Liver (tissue), 9 donors: Measurements from ENCODE around the gene CNIH3. TPM values are rescaled to one million over a fixed set of nuclear protein-coding genes. Genes with fewer than 3 reads are reported as not detected.

Experiments
- DNase-seq: peaks from one replicate; pipeline ENCODE4 v3.0.0-alpha.2; 2017; ENCODE audit warnings: low spot score
- H3K27ac ChIP-seq, 2 donors: one replicate each; pipeline ENCODE4 v1.7.0; 2013; ENCODE audit warnings: inconsistent platforms in 2 of 2, low read length in 2 of 2, control low read depth in 1 of 2, low read depth in 1 of 2, mild to moderate bottlenecking in 1 of 2
- H3K27me3 ChIP-seq, 4 donors: one replicate each; pipeline versions ENCODE4 v1.6.1 to v1.7.0; 2013; ENCODE audit warnings: low read length in 3 of 4, inconsistent platforms in 1 of 4, mild to moderate bottlenecking in 1 of 4, moderate library complexity in 1 of 4; ENCODE audit not compliant: control insufficient read depth in 4 of 4, insufficient read depth in 4 of 4
- H3K36me3 ChIP-seq, 4 donors: one replicate each; pipeline versions ENCODE4 v1.6.1 to v1.7.0; 2013; ENCODE audit warnings: low read length in 3 of 4, mild to moderate bottlenecking in 3 of 4, low read depth in 1 of 4, moderate library complexity in 1 of 4; ENCODE audit not compliant: control insufficient read depth in 4 of 4, insufficient read depth in 3 of 4
- H3K4me1 ChIP-seq, 4 donors: one replicate each; pipeline versions ENCODE4 v1.6.1 to v1.7.0; 2013; ENCODE audit warnings: low read length in 3 of 4, mild to moderate bottlenecking in 3 of 4, moderate library complexity in 1 of 4; ENCODE audit not compliant: control insufficient read depth in 4 of 4, insufficient read depth in 4 of 4
- H3K4me3 ChIP-seq, 3 donors: one replicate each; pipeline versions ENCODE4 v1.6.1 to v1.7.0; 2013; ENCODE audit warnings: low read length in 3 of 3, control low read depth in 1 of 3, low read depth in 1 of 3, mild to moderate bottlenecking in 1 of 3
- H3K9ac ChIP-seq, 2 donors: one replicate each; pipeline ENCODE4 v1.7.0; 2013; ENCODE audit warnings: low read length in 2 of 2, mild to moderate bottlenecking in 2 of 2, moderate library complexity in 2 of 2, control low read depth in 1 of 2, low read depth in 1 of 2
- H3K9me3 ChIP-seq, 4 donors: one replicate each; pipeline versions ENCODE4 v1.6.1 to v1.7.0; 2013; ENCODE audit warnings: low read length in 3 of 4; ENCODE audit not compliant: control insufficient read depth in 4 of 4
- EGR1 ChIP-seq, 2 donors: IDR thresholded peaks; 2 replicates each; pipeline ENCODE4 v1.6.1; 2016 to 2018; ENCODE audit warnings: antibody characterized with exemption in 2 of 2, low read depth in 2 of 2
- FOXA1 ChIP-seq: IDR thresholded peaks from 2 replicates; pipeline ENCODE4 v1.6.1; 2016; ENCODE audit warnings: antibody characterized with exemption
- GABPA ChIP-seq, 2 donors: IDR thresholded peaks in 1 of 2; conservative IDR thresholded peaks in 1 of 2; 2 replicates each; pipeline ENCODE4 v1.6.1; 2016; ENCODE audit warnings: antibody characterized with exemption in 2 of 2, mild to moderate bottlenecking in 1 of 2, moderate library complexity in 1 of 2
- HNF4G ChIP-seq: IDR thresholded peaks from 2 replicates; pipeline ENCODE4 v1.6.1; 2016; ENCODE audit warnings: antibody characterized with exemption
- NR2F2 ChIP-seq: IDR thresholded peaks from 2 replicates; pipeline ENCODE4 v1.6.1; 2016; ENCODE audit warnings: antibody characterized with exemption
- RAD21 ChIP-seq, 2 donors: IDR thresholded peaks; 2 replicates each; pipeline ENCODE4 v1.6.1; 2016; ENCODE audit warnings: antibody characterized with exemption in 2 of 2, mild to moderate bottlenecking in 2 of 2
- RXRA ChIP-seq, 2 donors: IDR thresholded peaks; 2 replicates each; pipeline ENCODE4 v1.6.1; 2017 to 2018; ENCODE audit warnings: antibody characterized with exemption in 2 of 2, mild to moderate bottlenecking in 1 of 2
- SP1 ChIP-seq: IDR thresholded peaks from 2 replicates; pipeline ENCODE4 v1.6.1; 2018; ENCODE audit warnings: antibody characterized with exemption, mild to moderate bottlenecking
- TAF1 ChIP-seq: conservative IDR thresholded peaks from 2 replicates; pipeline ENCODE4 v1.6.1; 2016; ENCODE audit warnings: antibody characterized with exemption, mild to moderate bottlenecking
- YY1 ChIP-seq: IDR thresholded peaks from 2 replicates; pipeline ENCODE4 v1.6.1; 2016; ENCODE audit warnings: antibody characterized with exemption, mild to moderate bottlenecking
- WGBS: extraction: QIAGEN DNeasy Blood & Tissue Kit; methylation state at CpG from one replicate; pipeline ENCODE4 v1.1.7; 2013; 5-methylcytosine and 5-hydroxymethylcytosine counted together
- polyA plus RNA-seq, 2 donors: library from polyadenylated mRNA; stranded (reverse) in 1 of 2; unstranded in 1 of 2; fragments of 200-250 nt in 1 of 2; fragments of >200 nt in 1 of 2; fragmentation: Nextera tagmentation in 1 of 2; extraction: Ambion mirVana in 1 of 2; gene quantifications; one replicate each; pipeline versions ENCODE4 v1.2.1 to v1.2.3, GENCODE V29; 2013 to 2015
- total RNA-seq, 2 donors: library from RNA; depleted of rRNA; stranded (reverse); fragments of >200 nt; gene quantifications; one replicate each; pipeline ENCODE4 v1.2.3, GENCODE V29; 2014
- TF ChIP-seq, protein P1 (sequence below): IDR thresholded peaks from 2 replicates; pipeline ENCODE4 v1.6.1; 2016; ENCODE audit warnings: antibody characterized with exemption, mild to moderate bottlenecking
- TF ChIP-seq, protein P2 (sequence below): fragments of 150-350 bp; IDR thresholded peaks from 2 replicates; pipeline ENCODE4 v1.5.1; 2017; ENCODE audit warnings: improper control_type of control experiment, low read depth, low read length; ENCODE audit not compliant: missing input control
- TF ChIP-seq, protein P3 (sequence below): IDR thresholded peaks from 2 replicates; pipeline ENCODE4 v1.6.1; 2016; ENCODE audit warnings: antibody characterized with exemption
- donor health status: healthy.
- donor health status: healthy.
- donor health status: healthy.
- donor health status: healthy.
- donor health status: healthy.

The CNIH3 gene
- total and polyA plus RNA-seq, 4 donors: 0.39 to 1.0 (median 0.93) TPM

DNA sequence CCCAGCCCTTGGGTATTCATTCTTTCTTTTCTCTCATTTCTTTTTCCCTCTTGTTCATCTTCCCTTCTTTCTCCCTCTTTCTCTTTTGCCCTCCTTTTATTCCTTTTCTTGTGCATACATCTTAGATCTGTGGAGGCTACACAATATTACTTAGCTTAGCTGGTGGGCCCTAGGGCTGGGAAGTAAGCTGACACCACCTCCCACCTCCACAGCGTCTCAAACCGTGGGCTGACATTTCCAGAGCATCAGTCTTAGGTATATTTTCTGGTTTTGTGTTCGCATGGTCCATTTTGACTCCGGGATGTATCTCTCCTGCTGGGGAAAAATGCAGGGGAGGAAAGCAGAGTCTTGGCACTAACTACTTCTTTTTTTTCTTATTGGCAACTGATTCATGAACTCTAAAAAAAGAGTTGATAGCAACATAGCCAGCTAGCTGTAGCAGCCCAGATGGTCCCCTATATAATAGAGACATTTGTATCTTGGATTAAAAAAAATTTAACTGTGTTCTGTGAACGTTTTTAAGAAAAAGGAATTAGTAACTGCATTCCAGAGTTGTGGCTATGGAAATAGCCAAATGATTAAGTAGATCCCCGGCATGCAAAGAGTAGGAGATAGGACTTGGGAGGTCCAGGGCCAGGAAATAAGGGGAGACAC is 15.5 kb downstream of the CNIH3 start:
- TF ChIP-seq TAF1 (no peak), SP1 (no peak)
- Histone ChIP-seq H3K27me3 (no peaks in the 10 kb centered on the region), H3K4me1 (no peaks in the 10 kb centered on the region), H3K9ac (no peak overlapping the region), H3K27ac (no peak overlapping the region), H3K9me3 (no peaks in the 10 kb centered on the region), H3K4me3 (no peak overlapping the region), H3K36me3 (no peaks in the 10 kb centered on the region)
- 79% methylated on average over 6 of the region's 6 CpGs for WGBS
- no peak for DNase-seq

DNA sequence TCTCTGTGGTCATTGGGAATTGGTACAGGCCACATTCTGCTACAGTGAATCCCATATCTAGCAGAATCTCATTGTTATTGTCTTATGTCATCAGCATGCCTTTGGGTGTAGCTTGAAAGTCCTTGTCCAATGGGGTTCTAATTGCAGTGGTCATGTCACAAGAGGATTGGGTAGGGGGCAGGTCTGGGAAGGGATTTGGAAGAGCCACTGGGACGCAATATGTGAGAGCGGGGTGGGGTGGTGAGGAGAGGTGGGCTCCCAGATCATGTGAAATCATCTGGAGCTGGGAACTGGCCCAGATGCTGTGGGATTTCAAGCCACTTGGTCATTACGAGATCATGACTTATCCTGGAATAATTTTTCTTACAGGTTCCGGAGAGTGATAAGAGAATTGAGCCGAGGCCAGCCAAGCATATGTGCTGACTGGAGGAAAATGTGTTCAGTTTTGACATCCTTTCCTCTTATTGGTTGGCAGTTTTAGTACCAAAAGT is 16.3 kb downstream of the CNIH3 start:
- H3K4me1 ChIP-seq: no peaks in the 10 kb centered on the region
- no peak overlapping the region for H3K27ac ChIP-seq
- H3K9ac ChIP-seq: no peak overlapping the region
- no peaks in the 10 kb centered on the region for H3K9me3 ChIP-seq
- H3K36me3 ChIP-seq: no peaks in the 10 kb centered on the region
- no peaks in the 10 kb centered on the region for H3K27me3 ChIP-seq
- no peak for DNase-seq
- 85% methylated on average over 5 of the region's 5 CpGs for WGBS
- H3K4me3 ChIP-seq: no peak overlapping the region
- TF ChIP-seq NR2F2 (no peak), RAD21 (IDR thresholded peaks at IDR 0.05) (no peak), YY1 (no peak), RXRA (IDR thresholded peaks at IDR 0.05) (no peak), FOXA1 (no peak), GABPA (IDR thresholded peaks at IDR 0.05 in 1 of 2, conservative IDR thresholded peaks at IDR 0.05 in 1 of 2) (no peak), EGR1 (IDR thresholded peaks at IDR 0.05; ENCODE audit: low read depth in 2 of 2) (no peak), SP1 (no peak), HNF4G (no peak)
- TF ChIP-seq, protein P1, sequence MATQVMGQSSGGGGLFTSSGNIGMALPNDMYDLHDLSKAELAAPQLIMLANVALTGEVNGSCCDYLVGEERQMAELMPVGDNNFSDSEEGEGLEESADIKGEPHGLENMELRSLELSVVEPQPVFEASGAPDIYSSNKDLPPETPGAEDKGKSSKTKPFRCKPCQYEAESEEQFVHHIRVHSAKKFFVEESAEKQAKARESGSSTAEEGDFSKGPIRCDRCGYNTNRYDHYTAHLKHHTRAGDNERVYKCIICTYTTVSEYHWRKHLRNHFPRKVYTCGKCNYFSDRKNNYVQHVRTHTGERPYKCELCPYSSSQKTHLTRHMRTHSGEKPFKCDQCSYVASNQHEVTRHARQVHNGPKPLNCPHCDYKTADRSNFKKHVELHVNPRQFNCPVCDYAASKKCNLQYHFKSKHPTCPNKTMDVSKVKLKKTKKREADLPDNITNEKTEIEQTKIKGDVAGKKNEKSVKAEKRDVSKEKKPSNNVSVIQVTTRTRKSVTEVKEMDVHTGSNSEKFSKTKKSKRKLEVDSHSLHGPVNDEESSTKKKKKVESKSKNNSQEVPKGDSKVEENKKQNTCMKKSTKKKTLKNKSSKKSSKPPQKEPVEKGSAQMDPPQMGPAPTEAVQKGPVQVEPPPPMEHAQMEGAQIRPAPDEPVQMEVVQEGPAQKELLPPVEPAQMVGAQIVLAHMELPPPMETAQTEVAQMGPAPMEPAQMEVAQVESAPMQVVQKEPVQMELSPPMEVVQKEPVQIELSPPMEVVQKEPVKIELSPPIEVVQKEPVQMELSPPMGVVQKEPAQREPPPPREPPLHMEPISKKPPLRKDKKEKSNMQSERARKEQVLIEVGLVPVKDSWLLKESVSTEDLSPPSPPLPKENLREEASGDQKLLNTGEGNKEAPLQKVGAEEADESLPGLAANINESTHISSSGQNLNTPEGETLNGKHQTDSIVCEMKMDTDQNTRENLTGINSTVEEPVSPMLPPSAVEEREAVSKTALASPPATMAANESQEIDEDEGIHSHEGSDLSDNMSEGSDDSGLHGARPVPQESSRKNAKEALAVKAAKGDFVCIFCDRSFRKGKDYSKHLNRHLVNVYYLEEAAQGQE: no peak
- TF ChIP-seq, protein P2, sequence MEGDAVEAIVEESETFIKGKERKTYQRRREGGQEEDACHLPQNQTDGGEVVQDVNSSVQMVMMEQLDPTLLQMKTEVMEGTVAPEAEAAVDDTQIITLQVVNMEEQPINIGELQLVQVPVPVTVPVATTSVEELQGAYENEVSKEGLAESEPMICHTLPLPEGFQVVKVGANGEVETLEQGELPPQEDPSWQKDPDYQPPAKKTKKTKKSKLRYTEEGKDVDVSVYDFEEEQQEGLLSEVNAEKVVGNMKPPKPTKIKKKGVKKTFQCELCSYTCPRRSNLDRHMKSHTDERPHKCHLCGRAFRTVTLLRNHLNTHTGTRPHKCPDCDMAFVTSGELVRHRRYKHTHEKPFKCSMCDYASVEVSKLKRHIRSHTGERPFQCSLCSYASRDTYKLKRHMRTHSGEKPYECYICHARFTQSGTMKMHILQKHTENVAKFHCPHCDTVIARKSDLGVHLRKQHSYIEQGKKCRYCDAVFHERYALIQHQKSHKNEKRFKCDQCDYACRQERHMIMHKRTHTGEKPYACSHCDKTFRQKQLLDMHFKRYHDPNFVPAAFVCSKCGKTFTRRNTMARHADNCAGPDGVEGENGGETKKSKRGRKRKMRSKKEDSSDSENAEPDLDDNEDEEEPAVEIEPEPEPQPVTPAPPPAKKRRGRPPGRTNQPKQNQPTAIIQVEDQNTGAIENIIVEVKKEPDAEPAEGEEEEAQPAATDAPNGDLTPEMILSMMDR: no peak
- TF ChIP-seq, protein P3, sequence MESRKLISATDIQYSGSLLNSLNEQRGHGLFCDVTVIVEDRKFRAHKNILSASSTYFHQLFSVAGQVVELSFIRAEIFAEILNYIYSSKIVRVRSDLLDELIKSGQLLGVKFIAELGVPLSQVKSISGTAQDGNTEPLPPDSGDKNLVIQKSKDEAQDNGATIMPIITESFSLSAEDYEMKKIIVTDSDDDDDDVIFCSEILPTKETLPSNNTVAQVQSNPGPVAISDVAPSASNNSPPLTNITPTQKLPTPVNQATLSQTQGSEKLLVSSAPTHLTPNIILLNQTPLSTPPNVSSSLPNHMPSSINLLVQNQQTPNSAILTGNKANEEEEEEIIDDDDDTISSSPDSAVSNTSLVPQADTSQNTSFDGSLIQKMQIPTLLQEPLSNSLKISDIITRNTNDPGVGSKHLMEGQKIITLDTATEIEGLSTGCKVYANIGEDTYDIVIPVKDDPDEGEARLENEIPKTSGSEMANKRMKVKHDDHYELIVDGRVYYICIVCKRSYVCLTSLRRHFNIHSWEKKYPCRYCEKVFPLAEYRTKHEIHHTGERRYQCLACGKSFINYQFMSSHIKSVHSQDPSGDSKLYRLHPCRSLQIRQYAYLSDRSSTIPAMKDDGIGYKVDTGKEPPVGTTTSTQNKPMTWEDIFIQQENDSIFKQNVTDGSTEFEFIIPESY: no peak
